ENCODE measurements around the gene FARS2.

FARS2 gene

GRCh38 chr6:5260661-5261544, at the start of gene FARS2, which contains the start of gene LYRM4:
FARS2 (plus strand) TSS chr6:5261513.
LYRM4 (minus strand) TSS chr6:5260950; CDS start chr6:5260733, 217 bp downstream.
- DNase-seq (ENCODE audit: low read depth in 2 of 3, low spot score in 2 of 3) = peak; percentile 83 to 91 (median 85)

- DNase-seq (ENCODE audit: low read depth in 2 of 3, low spot score in 2 of 3) = no peak
Observed at GRCh38 chr6:5213836-5214235, 47.5 kb upstream of the FARS2 start.

GRCh38 chr6:5214570-5215052, 46.7 kb upstream of the FARS2 start:
- no peak for DNase-seq (ENCODE audit: low read depth in 2 of 3, low spot score in 2 of 3)

GRCh38 chr6:5215159-5215558, 46.2 kb upstream of the FARS2 start:
- DNase-seq (ENCODE audit: low read depth in 2 of 3, low spot score in 2 of 3) = no peak

- DNase-seq (ENCODE audit: low read depth in 2 of 3, low spot score in 2 of 3) = no peak
Observed at GRCh38 chr6:5215799-5216198, 45.5 kb upstream of the FARS2 start.

GRCh38 chr6:5217356-5217755, 44.0 kb upstream of the FARS2 start:
- DNase-seq (ENCODE audit: low read depth in 2 of 3, low spot score in 2 of 3) = no peak

- no peak for DNase-seq (ENCODE audit: low read depth in 2 of 3, low spot score in 2 of 3)
Observed at GRCh38 chr6:5219011-5219691, 42.2 kb upstream of the FARS2 start.

DNA sequence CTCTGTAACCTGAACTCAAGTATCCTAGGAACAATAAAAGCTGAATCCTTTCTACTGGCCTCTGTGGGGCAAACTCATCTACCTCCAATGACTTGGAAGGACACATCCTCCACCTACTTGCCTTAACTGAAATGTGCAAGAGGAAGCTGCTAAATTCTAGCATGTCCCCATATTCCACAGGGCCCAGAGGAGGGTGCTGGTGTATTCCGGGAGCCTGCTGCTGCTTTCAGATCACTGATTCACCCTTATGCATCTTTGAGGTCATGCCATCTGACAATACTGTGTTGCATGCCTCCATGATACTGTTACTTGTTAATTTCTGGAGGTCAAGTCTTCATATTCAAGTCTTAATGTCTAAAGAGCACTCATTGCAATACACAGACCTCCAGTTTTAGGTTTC, 40.9 kb upstream of the FARS2 start:
- no peak for DNase-seq (ENCODE audit: low read depth in 2 of 3, low spot score in 2 of 3)

DNA sequence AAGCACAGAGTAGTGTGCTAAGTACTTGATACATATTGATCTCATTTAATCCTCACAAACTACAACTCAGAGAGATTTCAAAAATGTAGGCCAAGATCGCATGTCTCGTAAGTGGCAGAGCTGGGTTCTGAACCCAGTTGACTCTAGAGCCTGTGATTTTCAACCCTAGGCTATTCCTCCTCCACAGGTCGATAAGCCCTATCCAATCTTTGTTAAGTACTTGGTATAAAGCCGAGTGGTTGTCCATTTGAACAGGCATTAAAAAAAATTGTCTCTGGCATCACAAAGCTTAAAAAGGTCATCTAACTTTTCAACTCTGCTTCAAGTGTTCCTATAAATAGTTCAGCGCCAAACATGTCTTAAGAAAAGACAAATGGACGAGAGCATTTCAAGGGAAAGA, 38.0 kb upstream of the FARS2 start:
- no peak for DNase-seq (ENCODE audit: low read depth in 2 of 3, low spot score in 2 of 3)

DNA sequence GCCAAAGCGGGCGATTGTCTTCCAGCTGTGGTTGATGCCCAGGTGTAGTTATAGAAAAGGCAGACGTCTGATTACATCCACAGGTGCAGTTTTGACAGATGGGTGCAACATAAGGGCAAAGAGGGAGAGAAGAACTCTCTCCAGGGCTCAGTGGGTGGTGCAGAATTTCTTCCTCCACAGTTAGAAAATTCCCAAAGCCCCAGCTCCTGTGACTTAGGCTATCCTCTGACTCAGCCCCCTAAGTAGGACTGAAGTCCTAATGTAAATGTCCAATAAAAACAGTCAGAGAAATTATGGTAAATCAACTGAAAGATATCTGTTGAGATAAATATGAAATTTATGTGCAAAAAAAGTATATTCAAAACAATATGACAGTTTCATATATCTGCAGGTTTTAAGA, 32.0 kb upstream of the FARS2 start:
- no peak for DNase-seq (ENCODE audit: low read depth in 2 of 3, low spot score in 2 of 3)

- DNase-seq (ENCODE audit: low read depth in 2 of 3, low spot score in 2 of 3) = no peak
Observed at GRCh38 chr6:5230081-5230480, 31.2 kb upstream of the FARS2 start.

GRCh38 chr6:5231289-5231688, 30.0 kb upstream of the FARS2 start:
- DNase-seq (ENCODE audit: low read depth in 2 of 3, low spot score in 2 of 3) = no peak

GRCh38 chr6:5234874-5235273, 26.4 kb upstream of the FARS2 start:
- no peak for DNase-seq (ENCODE audit: low read depth in 2 of 3, low spot score in 2 of 3)

- DNase-seq (ENCODE audit: low read depth in 2 of 3, low spot score in 2 of 3) = no peak
Observed at GRCh38 chr6:5235830-5236229, 25.5 kb upstream of the FARS2 start.

DNA sequence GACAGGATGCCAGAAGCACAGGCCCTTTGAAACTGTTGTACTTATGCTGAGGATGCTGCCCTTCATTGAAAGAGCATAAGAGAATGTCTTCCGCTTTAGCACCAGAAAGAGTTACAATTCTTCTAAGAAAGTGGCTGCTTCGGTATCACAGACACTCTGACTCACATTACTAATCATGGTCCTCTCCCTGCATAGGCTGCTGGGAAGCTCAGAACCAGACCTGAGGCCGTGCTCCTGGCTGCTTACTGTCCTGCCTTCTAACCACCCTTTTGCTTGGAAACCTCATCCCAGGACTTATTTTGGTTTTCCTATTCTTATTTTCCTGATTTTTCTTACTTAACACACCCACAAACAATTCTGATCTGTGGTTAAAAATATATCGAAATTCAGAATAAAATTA, 23.5 kb upstream of the FARS2 start:
- DNase-seq (ENCODE audit: low read depth in 2 of 3, low spot score in 2 of 3) = no peak

- DNase-seq (ENCODE audit: low read depth in 2 of 3, low spot score in 2 of 3) = no peak
Observed at GRCh38 chr6:5238336-5238735, 23.0 kb upstream of the FARS2 start.

GRCh38 chr6:5241252-5241651, 20.1 kb upstream of the FARS2 start:
- no peak for DNase-seq (ENCODE audit: low read depth in 2 of 3, low spot score in 2 of 3)

GRCh38 chr6:5243069-5243468, 18.2 kb upstream of the FARS2 start:
- no peak for DNase-seq (ENCODE audit: low read depth in 2 of 3, low spot score in 2 of 3)

- DNase-seq (ENCODE audit: low read depth in 2 of 3, low spot score in 2 of 3) = no peak
Observed at GRCh38 chr6:5246141-5247097, 14.9 kb upstream of the FARS2 start.

- DNase-seq (ENCODE audit: low read depth in 2 of 3, low spot score in 2 of 3) = no peak
Observed at GRCh38 chr6:5247201-5247600, 14.1 kb upstream of the FARS2 start.

Measured in activated CD8-positive, alpha-beta memory T cell treated with anti-CD3 and anti-CD28 coated beads for 48 hours (primary cell).